ENCODE measurements around the gene BNC2. TPM values are rescaled to one million over a fixed set of nuclear protein-coding genes. Genes with fewer than 3 reads are reported as not detected.

Gene BNC2
- total and polyA plus RNA-seq, 2 of the 13 experiments (the other 11 are each of a cell fraction or from before 2014, with no cell fraction given) = not detected

- TF ChIP-seq MTF1 (CRISPR knock-in tag; IDR thresholded peaks at IDR 0.05) (no peak), FOXO1 (CRISPR knock-in tag; IDR thresholded peaks at IDR 0.05) (no peak), ZFP91 (CRISPR knock-in tag; IDR thresholded peaks at IDR 0.05; ENCODE audit: borderline replicate concordance) (peak; percentile 27; the same call in 1 of the 2 replicates), YEATS4 (CRISPR knock-in tag; IDR thresholded peaks at IDR 0.05; ENCODE audit: borderline replicate concordance) (no peak), TMF1 (CRISPR knock-in tag; IDR thresholded peaks at IDR 0.05; ENCODE audit: low read depth) (no peak), MXD1 (CRISPR knock-in tag; IDR thresholded peaks at IDR 0.05) (no peak), ZNF234 (CRISPR knock-in tag; conservative IDR thresholded peaks at IDR 0.05) (no peak), ZSCAN31 (CRISPR knock-in tag; IDR thresholded peaks at IDR 0.05; ENCODE audit: low read depth) (no peak), BRF2 (CRISPR knock-in tag; IDR thresholded peaks at IDR 0.05) (no peak), NFIC (IDR thresholded peaks at IDR 0.05; ENCODE audit: low read length) (no peak), FOXO4 (CRISPR knock-in tag; conservative IDR thresholded peaks at IDR 0.05) (no peak), SATB2 (CRISPR knock-in tag; IDR thresholded peaks at IDR 0.05) (no peak), POLR2AphosphoS2 (IDR thresholded peaks at IDR 0.05; ENCODE audit: low read depth, low read length) (no peak), ZNF740 (CRISPR knock-in tag; IDR thresholded peaks at IDR 0.05) (no peak), E2F5 (CRISPR knock-in tag; conservative IDR thresholded peaks at IDR 0.05) (no peak), ZFP90 (CRISPR knock-in tag; IDR thresholded peaks at IDR 0.05; ENCODE audit: borderline replicate concordance) (no peak), ZSCAN30 (CRISPR knock-in tag; IDR thresholded peaks at IDR 0.05) (no peak), YEATS2 (CRISPR knock-in tag; IDR thresholded peaks at IDR 0.05; ENCODE audit: borderline replicate concordance) (no peak), ZBTB3 (CRISPR knock-in tag; IDR thresholded peaks at IDR 0.05; ENCODE audit: borderline replicate concordance, low read depth) (no peak), ZNF337 (CRISPR knock-in tag; IDR thresholded peaks at IDR 0.05; ENCODE audit: borderline replicate concordance, low read depth) (no peak), GTF2F1 (IDR thresholded peaks at IDR 0.05; ENCODE audit: low read length) (no peak), TP53 (CRISPR knock-in tag; conservative IDR thresholded peaks at IDR 0.05) (no peak), ZNF383 (CRISPR knock-in tag; IDR thresholded peaks at IDR 0.05; ENCODE audit: borderline replicate concordance) (no peak), MAX (IDR thresholded peaks at IDR 0.05) (no peak), ZNF124 (CRISPR knock-in tag; IDR thresholded peaks at IDR 0.05) (no peak)
Observed at GRCh38 chr9:16726718-16727451, 143.6 kb downstream of the BNC2 start (continued).
